Ishikawa (cell line): ENCODE data around the gene BIRC7.

Source experiments
- CEBPB ChIP-seq: IDR thresholded peaks from 2 replicates; pipeline ENCODE4 v1.6.1; 2012
- EP300 ChIP-seq: IDR thresholded peaks from 2 replicates; pipeline ENCODE4 v1.6.1; 2012; ENCODE audit warnings: borderline replicate concordance
- FOXM1 ChIP-seq: IDR thresholded peaks from 2 replicates; pipeline ENCODE4 v1.6.1; 2012; ENCODE audit warnings: low read depth, borderline replicate concordance
- NFIC ChIP-seq: IDR thresholded peaks from 2 replicates; pipeline ENCODE4 v1.6.1; 2012
- RAD21 ChIP-seq: IDR thresholded peaks from 2 replicates; pipeline ENCODE4 v1.6.1; 2012; ENCODE audit warnings: low read depth
- TAF1 ChIP-seq: IDR thresholded peaks from 2 replicates; pipeline ENCODE4 v1.6.1; 2012; ENCODE audit warnings: low read depth, mild to moderate bottlenecking
- TCF12 ChIP-seq: IDR thresholded peaks from 2 replicates; pipeline ENCODE4 v1.6.1; 2012; ENCODE audit warnings: low read depth
- YY1 ChIP-seq: IDR thresholded peaks from 2 replicates; pipeline ENCODE4 v1.6.1; 2012; ENCODE audit warnings: low read depth
- TF ChIP-seq, protein P1 (sequence below): IDR thresholded peaks from 2 replicates; pipeline ENCODE4 v1.6.1; 2012; ENCODE audit warnings: low read depth, mild to moderate bottlenecking
- TF ChIP-seq, protein P2 (sequence below): IDR thresholded peaks from 2 replicates; pipeline ENCODE4 v1.6.1; 2012

DNA sequence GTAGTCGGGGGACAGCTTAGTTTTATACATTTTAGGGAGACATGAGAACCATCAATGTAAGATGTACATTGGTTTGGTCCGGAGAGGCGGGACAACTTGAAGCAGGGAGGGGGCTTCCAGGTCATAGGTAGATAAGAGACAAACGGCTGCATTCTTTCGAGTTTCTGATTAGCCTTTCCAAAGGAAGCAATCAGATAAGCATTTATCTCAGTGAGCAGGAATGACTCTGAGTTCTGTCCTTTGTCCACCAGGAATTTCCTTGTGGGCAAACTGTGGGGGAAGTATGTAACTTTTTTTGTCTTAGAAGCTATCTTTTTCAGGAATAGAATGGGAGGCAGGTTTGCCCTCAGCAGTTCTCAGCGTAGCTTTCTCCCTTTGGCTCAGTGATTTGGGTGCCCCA lies 21.2 kb upstream of the BIRC7 start:
- TF ChIP-seq TCF12 (no peak), EP300 (no peak), YY1 (no peak), TAF1 (no peak), NFIC (no peak), RAD21 (no peak), CEBPB (no peak), FOXM1 (no peak)
- TF ChIP-seq, protein P1, sequence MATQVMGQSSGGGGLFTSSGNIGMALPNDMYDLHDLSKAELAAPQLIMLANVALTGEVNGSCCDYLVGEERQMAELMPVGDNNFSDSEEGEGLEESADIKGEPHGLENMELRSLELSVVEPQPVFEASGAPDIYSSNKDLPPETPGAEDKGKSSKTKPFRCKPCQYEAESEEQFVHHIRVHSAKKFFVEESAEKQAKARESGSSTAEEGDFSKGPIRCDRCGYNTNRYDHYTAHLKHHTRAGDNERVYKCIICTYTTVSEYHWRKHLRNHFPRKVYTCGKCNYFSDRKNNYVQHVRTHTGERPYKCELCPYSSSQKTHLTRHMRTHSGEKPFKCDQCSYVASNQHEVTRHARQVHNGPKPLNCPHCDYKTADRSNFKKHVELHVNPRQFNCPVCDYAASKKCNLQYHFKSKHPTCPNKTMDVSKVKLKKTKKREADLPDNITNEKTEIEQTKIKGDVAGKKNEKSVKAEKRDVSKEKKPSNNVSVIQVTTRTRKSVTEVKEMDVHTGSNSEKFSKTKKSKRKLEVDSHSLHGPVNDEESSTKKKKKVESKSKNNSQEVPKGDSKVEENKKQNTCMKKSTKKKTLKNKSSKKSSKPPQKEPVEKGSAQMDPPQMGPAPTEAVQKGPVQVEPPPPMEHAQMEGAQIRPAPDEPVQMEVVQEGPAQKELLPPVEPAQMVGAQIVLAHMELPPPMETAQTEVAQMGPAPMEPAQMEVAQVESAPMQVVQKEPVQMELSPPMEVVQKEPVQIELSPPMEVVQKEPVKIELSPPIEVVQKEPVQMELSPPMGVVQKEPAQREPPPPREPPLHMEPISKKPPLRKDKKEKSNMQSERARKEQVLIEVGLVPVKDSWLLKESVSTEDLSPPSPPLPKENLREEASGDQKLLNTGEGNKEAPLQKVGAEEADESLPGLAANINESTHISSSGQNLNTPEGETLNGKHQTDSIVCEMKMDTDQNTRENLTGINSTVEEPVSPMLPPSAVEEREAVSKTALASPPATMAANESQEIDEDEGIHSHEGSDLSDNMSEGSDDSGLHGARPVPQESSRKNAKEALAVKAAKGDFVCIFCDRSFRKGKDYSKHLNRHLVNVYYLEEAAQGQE, result no peak
- TF ChIP-seq, protein P2, sequence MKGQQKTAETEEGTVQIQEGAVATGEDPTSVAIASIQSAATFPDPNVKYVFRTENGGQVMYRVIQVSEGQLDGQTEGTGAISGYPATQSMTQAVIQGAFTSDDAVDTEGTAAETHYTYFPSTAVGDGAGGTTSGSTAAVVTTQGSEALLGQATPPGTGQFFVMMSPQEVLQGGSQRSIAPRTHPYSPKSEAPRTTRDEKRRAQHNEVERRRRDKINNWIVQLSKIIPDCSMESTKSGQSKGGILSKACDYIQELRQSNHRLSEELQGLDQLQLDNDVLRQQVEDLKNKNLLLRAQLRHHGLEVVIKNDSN, result no peak
